NCI-H345 (cell line): ENCODE measurements around the gene CAMKK1.
"Not testable (repeated sequence)": the region's sequence is repeated elsewhere in the genome, so short reads cannot be mapped to it uniquely, and the experiment has no call there.

Experiments used
- DNase-seq: peaks from one replicate; lab custom pipeline; 2025; lab: John Stamatoyannopoulos, UW

CAMKK1 gene

GRCh38 chr17:3879591-3880417, 13.0 kb downstream of the CAMKK1 start:
- no peak for DNase-seq

DNA sequence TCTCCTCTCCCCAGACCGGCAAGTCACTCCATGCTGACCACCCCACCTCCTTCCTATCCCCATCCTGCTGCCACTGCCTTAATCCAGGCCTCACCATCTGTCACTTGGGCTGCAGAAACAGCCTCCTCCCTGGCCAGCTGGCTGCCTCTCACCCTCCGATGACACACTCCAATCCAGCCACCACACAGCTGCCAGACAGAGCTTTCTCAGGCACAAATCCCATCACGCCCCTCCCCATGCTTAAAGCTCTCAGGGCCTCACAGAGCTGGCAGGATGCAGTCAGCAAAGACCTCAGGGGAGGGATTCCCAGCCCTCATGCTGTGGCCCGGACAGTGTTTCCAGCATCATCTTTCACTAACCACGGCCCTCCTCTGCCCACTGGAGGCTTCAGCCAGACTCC, 13.7 kb downstream of the CAMKK1 start:
- DNase-seq = no peak

DNA sequence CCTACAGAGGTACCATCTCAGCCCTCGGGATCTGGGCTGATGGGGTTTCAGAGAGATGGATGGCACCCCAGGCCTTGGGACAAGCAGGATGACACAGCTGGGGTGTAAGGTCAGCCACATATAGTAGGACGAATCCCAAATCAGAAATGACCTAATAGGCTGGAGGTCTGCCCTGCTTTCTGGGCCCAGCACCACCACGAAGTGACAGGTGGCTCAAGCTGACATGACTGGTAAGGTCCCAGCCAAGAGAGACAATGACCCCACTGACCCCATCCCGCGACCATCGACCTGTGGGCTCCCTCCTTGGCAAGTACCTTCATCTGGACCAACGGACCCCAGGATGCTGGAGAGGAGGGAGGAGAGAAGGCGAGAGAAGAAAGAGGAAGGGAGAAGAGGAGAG, 15.6 kb downstream of the CAMKK1 start:
- no peak for DNase-seq

DNA sequence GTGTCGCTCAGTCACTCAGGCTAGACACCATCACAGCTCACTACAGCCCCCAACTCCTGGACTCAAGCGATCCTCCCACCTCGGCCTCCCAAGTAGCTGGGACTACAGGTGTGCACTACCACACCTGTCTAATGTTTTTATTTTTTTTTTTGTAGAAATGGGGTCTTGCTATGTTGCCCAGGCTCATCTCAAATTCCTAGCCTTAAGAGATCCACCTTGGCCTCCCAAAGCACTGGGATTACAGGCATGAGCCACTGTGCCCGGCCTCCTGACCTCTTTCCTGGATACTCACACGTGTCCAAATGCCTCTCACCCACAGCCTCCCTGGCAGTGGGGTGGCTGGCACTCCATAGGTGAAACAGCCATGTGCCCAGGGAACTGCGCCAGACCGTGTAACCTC, 17.5 kb downstream of the CAMKK1 start:
- no peak for DNase-seq

GRCh38 chr17:3873862-3874261, 19.0 kb downstream of the CAMKK1 start:
- DNase-seq = no peak

DNA sequence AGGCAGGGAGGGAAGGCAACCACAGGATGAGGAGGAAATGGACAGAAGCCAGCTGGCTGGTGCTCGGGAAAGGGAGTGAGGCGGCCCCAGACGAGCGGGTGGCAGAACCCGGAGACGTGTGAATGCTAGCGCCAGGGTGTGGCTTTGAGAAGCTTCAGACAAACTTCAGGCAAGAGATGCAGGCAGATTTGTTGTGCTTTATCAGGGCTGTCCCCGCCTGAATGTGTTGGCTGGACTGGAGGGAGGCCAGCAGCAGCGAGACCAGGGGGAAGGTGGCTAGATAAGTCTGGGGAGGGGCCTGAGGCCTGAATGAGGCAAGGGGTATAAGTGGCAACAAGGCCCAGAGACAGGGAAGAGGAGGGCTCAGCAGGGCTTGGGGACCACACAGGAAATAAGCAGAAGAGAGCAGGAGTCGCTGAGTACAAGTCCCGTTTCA, 22.0 kb downstream of the CAMKK1 start:
- no peak for DNase-seq

DNA sequence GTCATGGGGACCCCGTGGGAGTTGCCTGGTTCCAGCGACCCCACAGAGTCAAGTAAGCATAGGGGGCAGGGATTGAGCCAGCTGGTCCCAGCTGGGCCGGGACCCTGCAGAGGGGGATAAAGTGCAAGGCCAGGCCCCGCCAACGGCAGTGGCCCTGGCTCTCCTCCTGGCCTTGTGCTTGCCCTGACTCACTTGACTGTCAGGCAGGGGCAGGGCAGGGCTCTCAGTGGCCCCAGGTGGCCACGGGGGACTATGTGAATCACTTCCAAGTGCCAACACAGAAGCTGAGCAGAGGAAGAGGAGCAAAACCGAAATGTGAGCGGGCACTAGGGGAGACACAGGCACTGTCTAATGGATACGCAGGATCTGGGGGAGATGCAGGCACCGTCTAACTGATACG, 25.2 kb downstream of the CAMKK1 start:
- DNase-seq = no peak

DNA sequence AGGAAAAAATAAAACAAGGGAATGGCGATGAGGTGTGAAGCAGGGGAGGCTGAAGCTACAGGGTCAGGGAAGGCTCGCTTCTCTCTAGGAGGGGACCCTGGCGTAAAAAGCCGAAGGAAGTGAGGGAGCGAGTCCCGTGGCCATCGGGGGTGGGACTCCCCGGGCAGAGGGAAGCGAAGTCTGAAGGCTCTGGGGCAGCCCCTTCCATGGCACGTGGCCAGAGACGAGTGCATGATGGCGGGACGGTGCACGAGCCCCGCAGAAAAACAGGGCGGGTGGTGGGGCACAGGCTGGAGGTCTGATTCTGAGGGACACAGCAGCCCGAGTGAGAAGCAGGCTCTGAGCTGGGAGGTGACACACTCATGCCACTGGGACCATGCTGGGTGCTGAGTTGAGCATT, 25.7 kb downstream of the CAMKK1 start:
- no peak for DNase-seq

GRCh38 chr17:3866276-3866675, 26.6 kb downstream of the CAMKK1 start:
- DNase-seq = no peak

- no peak for DNase-seq
Observed at GRCh38 chr17:3865176-3865575, 27.7 kb downstream of the CAMKK1 start.

DNA sequence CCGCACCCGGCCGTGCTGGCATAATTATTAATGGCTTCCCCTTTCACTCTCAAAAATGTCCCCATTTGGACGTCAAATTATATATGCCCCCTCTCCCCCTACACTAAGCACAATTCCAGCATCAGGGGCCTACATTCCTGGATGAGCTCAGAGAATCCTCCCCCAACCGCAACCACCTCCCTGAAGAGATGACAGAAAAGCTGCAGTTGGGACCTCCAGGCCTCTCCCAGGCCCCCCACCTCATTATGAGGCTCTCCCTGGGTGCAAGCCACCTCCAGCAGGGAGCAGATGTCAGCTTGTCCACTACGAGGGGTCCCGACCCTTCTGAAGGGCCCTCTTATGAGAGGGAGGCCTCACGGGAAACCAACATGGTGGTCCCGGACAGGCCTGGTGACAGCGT, 28.3 kb downstream of the CAMKK1 start:
- DNase-seq = no peak

DNA sequence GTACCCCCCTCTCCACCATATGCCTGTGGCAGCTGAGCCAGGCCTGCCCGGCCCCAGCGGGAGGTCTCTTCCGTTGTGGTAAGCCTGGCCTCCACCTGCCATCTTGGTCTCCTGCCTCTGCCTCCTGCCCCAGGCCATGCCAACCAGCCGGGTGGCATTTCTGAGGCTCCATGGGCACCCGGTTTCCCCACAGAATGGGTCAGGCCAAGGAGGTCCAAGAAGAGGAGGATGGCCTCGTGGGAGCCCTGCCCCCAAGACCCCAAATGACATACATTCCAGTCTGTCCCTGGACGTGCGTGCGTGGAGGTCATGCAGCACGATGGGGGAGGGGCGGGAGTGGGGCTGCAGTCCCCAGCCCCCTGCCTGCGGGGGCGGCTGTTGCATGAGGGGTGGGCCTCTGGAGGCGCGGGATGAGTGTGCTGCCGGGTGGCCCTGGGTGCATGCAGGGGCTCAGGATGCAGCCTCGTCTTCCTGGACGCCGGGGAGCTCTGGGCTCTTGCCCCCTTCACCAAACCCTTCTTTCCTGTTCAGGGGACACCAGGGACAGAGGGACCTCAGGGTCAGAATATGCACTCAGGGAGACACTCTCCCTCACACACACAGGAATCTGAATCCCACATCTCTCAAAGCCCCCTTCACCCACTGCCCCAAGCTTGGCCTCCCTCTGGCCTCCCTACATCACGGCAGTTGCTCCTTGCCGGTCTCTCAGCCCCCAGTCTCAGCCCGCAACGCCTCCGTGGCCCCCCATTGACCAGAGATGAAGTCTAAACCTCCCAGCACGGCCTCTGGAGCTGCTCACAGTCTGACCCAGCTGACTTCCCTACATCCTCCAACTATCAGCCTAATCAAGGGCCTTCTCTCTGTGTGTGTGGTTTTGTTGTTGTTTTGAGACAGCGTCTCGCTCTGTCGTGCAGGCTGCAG, 30.8 kb downstream of the CAMKK1 start:
- no peak for DNase-seq

DNA sequence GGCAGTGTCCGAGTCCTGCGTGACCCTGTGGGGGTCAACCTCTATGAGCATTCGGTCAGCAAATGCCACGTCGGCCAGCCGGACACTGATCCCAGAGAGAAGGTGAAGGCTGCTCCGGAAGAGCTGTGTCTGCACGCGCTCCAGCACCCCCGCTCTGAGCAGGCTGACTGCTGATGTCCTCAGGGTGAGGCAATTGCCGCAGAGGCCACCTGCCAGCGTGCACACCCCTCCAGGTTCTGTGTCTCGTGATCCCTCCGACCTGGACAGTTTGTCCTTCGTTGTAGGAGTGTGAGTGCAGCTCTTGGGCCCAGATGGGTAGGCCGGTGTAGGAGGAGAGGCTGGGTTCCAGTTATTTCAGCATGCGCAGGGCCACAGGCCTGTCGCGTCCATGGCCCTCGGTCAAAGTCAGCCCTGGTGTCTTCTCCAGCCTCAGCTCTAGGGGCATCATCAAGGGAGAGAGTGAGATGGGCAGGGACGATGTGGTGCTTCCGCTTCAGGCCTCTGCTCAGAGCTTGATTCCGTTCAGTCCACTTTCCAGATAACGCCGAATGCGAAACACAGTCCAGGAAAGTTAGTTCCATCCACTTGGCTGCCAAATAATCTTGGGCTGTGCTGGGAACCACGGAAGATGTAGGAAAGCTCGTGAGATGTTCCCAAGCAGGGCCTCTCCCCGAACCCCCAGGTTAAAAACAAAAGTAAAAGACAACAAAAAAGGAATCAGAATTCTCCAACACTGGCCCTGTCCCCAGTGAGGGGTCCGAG, 31.7 kb downstream of the CAMKK1 start:
- DNase-seq = no peak

GRCh38 chr17:3859940-3860339, 32.9 kb downstream of the CAMKK1 start:
- DNase-seq = no peak

GRCh38 chr17:3857261-3858105, 35.4 kb downstream of the CAMKK1 start:
- no peak for DNase-seq

DNA sequence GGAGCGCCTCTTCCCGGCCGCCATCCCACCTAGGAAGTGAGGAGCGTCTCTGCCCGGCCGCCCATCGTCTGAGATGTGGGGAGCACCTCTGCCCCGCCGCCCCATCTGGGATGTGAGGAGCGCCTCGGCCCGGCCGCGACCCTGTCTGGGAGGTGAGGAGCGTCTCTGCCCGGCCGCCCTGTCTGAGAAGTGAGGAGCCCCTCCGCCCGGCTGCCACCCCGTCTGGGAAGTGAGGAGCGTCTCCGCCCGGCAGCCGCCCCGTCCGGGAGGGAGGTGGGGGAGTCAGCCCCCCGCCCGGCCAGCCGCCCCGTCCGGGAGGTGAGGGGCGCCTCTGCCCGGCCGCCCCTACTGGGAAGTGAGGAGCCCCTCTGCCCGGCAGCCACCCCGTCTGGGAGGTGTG, 38.6 kb downstream of the CAMKK1 start:
- not testable (repeated sequence) for DNase-seq

DNA sequence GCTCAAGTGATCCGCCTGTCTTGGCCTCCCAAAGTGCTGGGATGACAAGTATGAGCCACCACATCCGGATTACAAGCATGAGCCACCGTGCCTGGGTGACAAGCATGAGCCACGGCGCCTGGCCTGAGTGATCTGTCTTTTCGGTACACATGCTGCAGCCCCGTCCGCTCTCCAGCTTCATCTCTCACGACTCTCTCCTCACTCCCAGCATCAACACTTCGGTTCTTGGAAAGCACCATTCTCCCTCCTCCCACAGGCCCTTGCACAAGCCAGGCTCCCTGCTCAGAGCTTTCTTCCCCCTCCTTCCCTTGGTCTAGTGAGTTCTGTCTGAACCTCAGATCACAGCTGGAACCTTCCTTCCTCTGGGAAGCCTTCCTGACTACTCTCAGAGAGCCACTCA, 40.3 kb downstream of the CAMKK1 start:
- no peak for DNase-seq

DNA sequence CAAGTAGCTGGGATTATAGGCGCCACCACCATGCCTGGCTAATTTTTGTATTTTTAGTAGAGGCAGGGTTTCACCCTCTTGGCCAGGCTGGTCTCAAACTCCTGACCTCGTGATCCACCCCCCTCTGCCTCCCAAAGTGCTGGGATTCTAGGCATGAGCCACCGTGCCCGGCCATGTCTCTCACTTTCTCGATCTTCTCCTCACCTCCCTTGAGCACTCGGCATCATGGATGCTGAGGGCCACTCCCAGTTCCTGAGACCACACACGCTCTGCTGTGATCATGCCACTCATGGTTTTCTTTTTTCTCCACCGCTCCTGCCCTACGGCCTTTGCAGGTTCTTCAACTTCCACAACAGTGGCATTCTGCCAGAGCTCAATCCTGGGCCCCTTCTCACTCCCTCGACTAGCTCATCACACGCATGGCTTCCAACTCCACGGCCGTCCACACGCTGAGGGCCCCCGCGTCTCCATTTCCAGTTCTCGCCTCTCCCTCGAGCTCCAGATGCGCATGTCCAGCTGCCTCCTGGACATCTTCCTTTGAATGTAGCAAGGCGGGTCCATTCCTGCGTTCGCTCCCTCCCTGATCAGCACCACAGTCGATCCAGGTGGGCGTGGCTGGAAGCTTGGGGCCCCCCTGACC, 41.3 kb downstream of the CAMKK1 start:
- DNase-seq = no peak

DNA sequence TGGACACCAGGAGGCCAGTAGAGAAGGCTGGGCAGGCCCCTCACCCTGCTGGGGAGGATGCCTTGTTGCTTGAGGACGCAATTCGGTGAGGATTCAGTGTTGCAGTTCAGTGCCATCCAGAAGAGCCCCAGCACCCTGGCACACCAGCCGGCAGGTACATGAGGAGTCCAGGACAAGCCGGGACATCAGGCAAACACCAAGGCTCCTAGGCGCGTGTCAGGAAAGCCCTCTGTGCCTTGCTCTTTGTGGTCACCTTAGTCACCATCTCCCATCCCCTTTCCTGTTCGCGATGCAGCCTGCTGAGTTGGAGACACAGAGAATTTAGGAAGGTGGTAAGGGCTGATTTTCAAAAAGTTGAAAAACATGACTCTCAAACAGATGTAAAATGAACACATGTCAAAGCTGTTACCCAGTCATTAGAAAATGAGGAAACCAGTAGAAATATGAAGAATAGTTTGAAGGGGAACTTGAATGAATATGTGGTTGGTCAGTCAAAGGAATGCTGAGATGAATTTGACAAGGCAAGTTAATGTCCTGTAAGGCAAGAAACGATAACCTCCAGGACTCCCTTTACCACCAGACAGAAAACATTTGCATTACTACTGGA, 44.5 kb downstream of the CAMKK1 start:
- DNase-seq = no peak

- DNase-seq = no peak
Observed at GRCh38 chr17:3847165-3847670, 45.6 kb downstream of the CAMKK1 start.
